Measurements from ENCODE around the gene INCA1.

Gene INCA1

GRCh38 chr17:4967539-4968485 is 29.5 kb downstream of the INCA1 start, which contains the start of gene SPAG7:
Gene SPAG7 (minus strand): TSS chr17:4967817. CDS start chr17:4967804, 13 bp downstream.
- Mint-ChIP-seq H3K4me1 (peaks cover 38% of the 10 kb centered on the region), H3K27me3 (no peaks in the 10 kb centered on the region), H3K4me3 (no peak within 1 kb of the TSS), H3K9me3 (no peaks in the 10 kb centered on the region), H3K27ac (peak within 1 kb of the TSS; percentile 71), H3K36me3 (peaks cover 23% of the 10 kb centered on the region)

- no peaks in the 10 kb centered on the region for H3K9me3 Mint-ChIP-seq
- H3K4me3 Mint-ChIP-seq = no peak overlapping the region
- H3K27ac Mint-ChIP-seq = no peak overlapping the region
- H3K4me1 Mint-ChIP-seq = peaks cover 38% of the 10 kb centered on the region
- peaks cover 23% of the 10 kb centered on the region for H3K36me3 Mint-ChIP-seq
- no peaks in the 10 kb centered on the region for H3K27me3 Mint-ChIP-seq
These were observed 30.3 kb downstream of the INCA1 start for GRCh38 chr17:4966844-4967538.

GRCh38 chr17:4965311-4965986 is 31.9 kb downstream of the INCA1 start:
- Mint-ChIP-seq H3K27ac (peak overlapping the region; percentile 74), H3K4me3 (peak overlapping the region; percentile 8)

GRCh38 chr17:4960279-4960922 is 36.9 kb downstream of the INCA1 start:
- Mint-ChIP-seq H3K4me1 (peaks cover 11% of the 10 kb centered on the region), H3K27me3 (no peaks in the 10 kb centered on the region), H3K27ac (no peak overlapping the region), H3K4me3 (no peak overlapping the region), H3K9me3 (no peaks in the 10 kb centered on the region), H3K36me3 (peaks cover 6% of the 10 kb centered on the region)

More at GRCh38 chr17:4965311-4965986, 31.9 kb downstream of the INCA1 start:
- H3K27me3 Mint-ChIP-seq = no peaks in the 10 kb centered on the region
- no peaks in the 10 kb centered on the region for H3K9me3 Mint-ChIP-seq
- H3K36me3 Mint-ChIP-seq = peaks cover 20% of the 10 kb centered on the region
- peaks cover 30% of the 10 kb centered on the region for H3K4me1 Mint-ChIP-seq

GRCh38 chr17:4959261-4959965 is 37.9 kb downstream of the INCA1 start:
- Mint-ChIP-seq H3K4me1 (peaks cover 7% of the 10 kb centered on the region), H3K27ac (peak overlapping the region; percentile 72), H3K4me3 (no peak overlapping the region), H3K36me3 (peaks cover 4% of the 10 kb centered on the region), H3K9me3 (no peaks in the 10 kb centered on the region), H3K27me3 (no peaks in the 10 kb centered on the region)

GRCh38 chr17:4958102-4958501 is 39.2 kb downstream of the INCA1 start:
- Mint-ChIP-seq H3K36me3 (peaks cover 4% of the 10 kb centered on the region), H3K27me3 (no peaks in the 10 kb centered on the region), H3K4me1 (peaks cover 11% of the 10 kb centered on the region), H3K9me3 (no peaks in the 10 kb centered on the region), H3K27ac (no peak overlapping the region), H3K4me3 (no peak overlapping the region)

GRCh38 chr17:4956493-4957061 is 40.7 kb downstream of the INCA1 start:
- H3K27me3 Mint-ChIP-seq = no peaks in the 10 kb centered on the region
- no peaks in the 10 kb centered on the region for H3K9me3 Mint-ChIP-seq
- peaks cover 11% of the 10 kb centered on the region for H3K4me1 Mint-ChIP-seq
- no peak overlapping the region for H3K4me3 Mint-ChIP-seq
- peak overlapping the region; percentile 19 for H3K27ac Mint-ChIP-seq
- peaks cover 4% of the 10 kb centered on the region for H3K36me3 Mint-ChIP-seq

- H3K27me3 Mint-ChIP-seq = no peaks in the 10 kb centered on the region
- no peaks in the 10 kb centered on the region for H3K36me3 Mint-ChIP-seq
- no peaks in the 10 kb centered on the region for H3K9me3 Mint-ChIP-seq
- H3K4me3 Mint-ChIP-seq = no peak overlapping the region
- peaks cover 24% of the 10 kb centered on the region for H3K4me1 Mint-ChIP-seq
- no peak overlapping the region for H3K27ac Mint-ChIP-seq
These were observed 42.2 kb downstream of the INCA1 start for GRCh38 chr17:4955091-4955490.

- no peaks in the 10 kb centered on the region for H3K27me3 Mint-ChIP-seq
- H3K4me1 Mint-ChIP-seq = peaks cover 24% of the 10 kb centered on the region
- no peak overlapping the region for H3K27ac Mint-ChIP-seq
- H3K9me3 Mint-ChIP-seq = no peaks in the 10 kb centered on the region
- H3K4me3 Mint-ChIP-seq = no peak overlapping the region
- no peaks in the 10 kb centered on the region for H3K36me3 Mint-ChIP-seq
These were observed 43.8 kb downstream of the INCA1 start for GRCh38 chr17:4953451-4953961.

- peaks cover 20% of the 10 kb centered on the region for H3K4me1 Mint-ChIP-seq
- H3K27ac Mint-ChIP-seq = peak overlapping the region; percentile 85
- peak overlapping the region; percentile 90 for H3K4me3 Mint-ChIP-seq
- H3K36me3 Mint-ChIP-seq = peaks cover 7% of the 10 kb centered on the region
- H3K27me3 Mint-ChIP-seq = no peaks in the 10 kb centered on the region
- H3K9me3 Mint-ChIP-seq = no peaks in the 10 kb centered on the region
These were observed 45.8 kb downstream of the INCA1 start for GRCh38 chr17:4951486-4951885.

GRCh38 chr17:4950746-4951204 is 46.5 kb downstream of the INCA1 start, which contains the start of gene ENO3:
Gene ENO3 (plus strand): TSS chr17:4951119. CDS start chr17:4951830, 711 bp downstream.
- peaks cover 12% of the 10 kb centered on the region for H3K36me3 Mint-ChIP-seq
- H3K27ac Mint-ChIP-seq = peak within 1 kb of the TSS; percentile 97
- no peaks in the 10 kb centered on the region for H3K9me3 Mint-ChIP-seq
- peak within 1 kb of the TSS; percentile 90 for H3K4me3 Mint-ChIP-seq
- peaks cover 17% of the 10 kb centered on the region for H3K4me1 Mint-ChIP-seq
- H3K27me3 Mint-ChIP-seq = no peaks in the 10 kb centered on the region

GRCh38 chr17:4950075-4950745 is 47.1 kb downstream of the INCA1 start:
- peak overlapping the region; percentile 90 for H3K4me3 Mint-ChIP-seq
- H3K9me3 Mint-ChIP-seq = no peaks in the 10 kb centered on the region
- H3K36me3 Mint-ChIP-seq = peaks cover 18% of the 10 kb centered on the region
- H3K27ac Mint-ChIP-seq = peak overlapping the region; percentile 97
- H3K4me1 Mint-ChIP-seq = peaks cover 23% of the 10 kb centered on the region
- no peaks in the 10 kb centered on the region for H3K27me3 Mint-ChIP-seq

GRCh38 chr17:4949321-4950074 is 47.8 kb downstream of the INCA1 start:
- Mint-ChIP-seq H3K9me3 (no peaks in the 10 kb centered on the region), H3K27me3 (no peaks in the 10 kb centered on the region), H3K36me3 (peaks cover 20% of the 10 kb centered on the region), H3K4me1 (peaks cover 30% of the 10 kb centered on the region), H3K4me3 (peak overlapping the region; percentile 100), H3K27ac (peak overlapping the region; percentile 88)

Measured in activated naive CD4-positive, alpha-beta T cell treated with anti-CD3 and anti-CD28 coated beads, Interleukin-2, amount 50 U/mL, for 24 hours (primary cell).